HG03097 (cell line): ENCODE measurements around the gene CDKN1C.

Source experiments
- ATAC-seq: cut with Tn5 transposase; IDR thresholded peaks from one replicate; pipeline ENCODE4 v1.9.1; 2021; ENCODE audit not compliant: unreplicated experiment, low FRiP score

The CDKN1C gene

GRCh38 chr11:2833716-2834502 is 51.7 kb downstream of the CDKN1C start:
- ATAC-seq, result no peak
